GM21825 (cell line): ENCODE data around the gene HS3ST3B1.

ENCODE experiments used
- ATAC-seq: cut with Tn5 transposase; IDR thresholded peaks from one replicate; pipeline ENCODE4 v1.9.1; 2021; ENCODE audit warnings: mild to moderate bottlenecking, moderate library complexity; ENCODE audit not compliant: unreplicated experiment

The HS3ST3B1 gene

GRCh38 chr17:14303343-14304221, 2.7 kb downstream of the HS3ST3B1 start:
- no peak for ATAC-seq

GRCh38 chr17:14304222-14304772, 3.4 kb downstream of the HS3ST3B1 start:
- no peak for ATAC-seq

DNA sequence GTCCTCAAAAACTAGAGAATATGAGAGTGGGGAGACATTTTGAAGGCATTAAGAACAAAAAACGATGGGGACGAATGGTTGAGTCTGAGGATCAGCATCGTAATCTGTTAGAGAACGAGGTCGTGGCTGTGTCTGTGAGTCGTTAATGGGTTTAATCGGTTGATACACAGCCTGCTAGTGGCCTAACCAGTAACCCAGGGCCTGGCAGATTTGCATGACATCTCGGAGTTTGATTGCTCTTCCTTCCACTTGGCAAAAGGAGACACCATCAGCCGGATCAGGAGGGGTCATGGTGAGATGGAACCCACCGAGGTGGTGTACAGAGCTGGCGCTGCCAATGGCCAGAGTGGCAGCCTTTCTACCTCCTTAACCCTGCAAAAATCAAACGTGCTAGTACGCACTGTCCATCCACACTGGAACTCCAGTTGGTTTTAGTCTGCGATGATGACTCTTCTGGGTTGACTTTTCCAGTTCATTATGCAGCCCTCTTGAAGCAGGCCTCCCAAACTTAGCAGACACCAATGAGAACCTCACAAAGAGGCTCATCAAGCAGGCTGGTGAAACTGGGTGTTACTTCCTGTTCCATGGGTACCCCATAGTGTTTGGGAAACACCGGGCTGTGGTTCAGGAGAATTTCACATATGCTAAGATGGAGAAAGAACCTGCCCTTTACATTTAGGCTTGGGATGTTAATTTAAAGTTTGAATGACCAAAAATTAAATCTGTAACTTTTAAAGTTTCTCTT, 4.1 kb downstream of the HS3ST3B1 start:
- no peak for ATAC-seq

GRCh38 chr17:14305785-14306496, 5.1 kb downstream of the HS3ST3B1 start:
- no peak for ATAC-seq

- ATAC-seq = no peak
These were observed 5.7 kb downstream of the HS3ST3B1 start for GRCh38 chr17:14306596-14306995.

GRCh38 chr17:14307560-14308024, 6.7 kb downstream of the HS3ST3B1 start:
- no peak for ATAC-seq

- no peak for ATAC-seq
These were observed 7.7 kb downstream of the HS3ST3B1 start for GRCh38 chr17:14308636-14308964.

GRCh38 chr17:14308965-14309879, 8.3 kb downstream of the HS3ST3B1 start:
- peak; percentile 84 for ATAC-seq

DNA sequence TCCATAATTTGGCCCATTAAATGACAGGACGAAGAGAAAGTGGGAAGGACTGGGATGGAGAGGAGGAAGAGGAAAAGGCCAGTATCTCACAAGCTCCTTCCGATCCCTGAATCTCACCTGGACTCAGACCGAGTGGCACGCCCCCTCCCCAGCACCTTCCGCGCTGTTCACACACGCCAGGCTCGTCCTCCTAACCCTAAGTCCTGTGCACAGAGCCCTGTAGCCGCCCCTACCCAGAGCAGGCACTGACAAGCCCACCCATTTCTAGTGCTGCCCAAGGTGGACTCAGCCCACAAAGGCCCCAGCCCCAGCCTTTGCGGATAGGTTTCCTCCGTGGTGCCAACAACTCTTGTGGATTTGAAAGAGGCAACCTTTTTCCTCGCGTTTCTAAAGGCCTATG, 9.2 kb downstream of the HS3ST3B1 start:
- ATAC-seq = no peak

DNA sequence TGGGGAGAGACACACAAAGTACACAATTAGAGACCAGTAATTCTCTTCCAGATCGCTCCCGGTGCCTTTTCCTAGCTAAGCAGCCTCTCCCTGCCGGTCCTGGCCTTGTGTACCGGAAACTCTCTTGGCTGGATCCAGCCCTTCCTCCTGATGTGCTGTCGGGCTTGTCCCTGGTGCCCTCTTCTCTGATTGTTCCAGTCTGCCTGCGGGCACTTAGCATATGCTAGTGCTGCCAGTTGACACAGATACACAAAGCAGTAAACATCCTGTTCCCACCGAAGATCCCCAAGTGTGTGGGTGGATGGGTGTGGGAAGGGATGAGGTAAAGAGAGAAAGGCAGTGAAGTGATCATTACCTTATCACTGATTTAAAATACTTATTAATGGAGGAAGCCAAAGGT, 9.7 kb downstream of the HS3ST3B1 start:
- no peak for ATAC-seq

GRCh38 chr17:14311186-14311705, 10.4 kb downstream of the HS3ST3B1 start:
- ATAC-seq = no peak

DNA sequence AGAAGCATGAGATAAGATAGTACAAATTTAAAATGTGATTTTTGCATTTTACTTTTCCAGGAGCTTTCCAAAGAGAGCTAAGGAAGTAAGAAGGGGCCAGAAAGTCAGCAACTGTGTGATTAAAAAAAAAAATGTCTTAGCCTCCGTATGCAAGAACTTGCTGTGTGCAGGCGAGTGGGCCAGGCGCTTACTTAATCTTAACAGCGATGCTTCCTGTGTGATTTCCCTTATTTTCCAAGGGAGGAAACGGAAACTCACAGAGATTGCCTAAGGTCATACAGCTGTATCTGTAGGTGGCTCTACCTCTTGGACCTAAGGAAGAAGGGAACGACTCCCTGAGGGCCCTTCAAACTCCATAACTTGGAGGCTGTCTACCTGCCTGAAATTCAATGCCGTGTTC, 11.1 kb downstream of the HS3ST3B1 start:
- no peak for ATAC-seq

DNA sequence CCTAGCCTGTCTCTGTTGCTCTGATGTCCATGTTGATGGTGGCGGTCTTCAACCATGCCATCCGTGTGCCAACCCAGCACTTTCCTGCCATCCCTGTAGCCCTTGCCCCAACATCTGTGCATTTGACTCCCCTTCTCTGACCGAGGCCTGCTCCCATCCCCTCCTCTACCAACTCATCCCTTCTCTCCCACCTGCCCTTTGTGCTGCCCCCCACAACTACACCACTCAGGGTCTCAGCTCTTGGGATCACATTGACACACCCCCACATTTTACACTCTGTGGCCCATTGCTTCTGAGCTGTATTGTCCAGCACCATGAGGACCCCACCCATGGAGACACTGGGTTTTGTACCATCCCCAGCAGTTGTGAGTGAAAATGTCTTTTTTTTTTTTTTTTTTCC, 11.6 kb downstream of the HS3ST3B1 start:
- ATAC-seq = no peak

DNA sequence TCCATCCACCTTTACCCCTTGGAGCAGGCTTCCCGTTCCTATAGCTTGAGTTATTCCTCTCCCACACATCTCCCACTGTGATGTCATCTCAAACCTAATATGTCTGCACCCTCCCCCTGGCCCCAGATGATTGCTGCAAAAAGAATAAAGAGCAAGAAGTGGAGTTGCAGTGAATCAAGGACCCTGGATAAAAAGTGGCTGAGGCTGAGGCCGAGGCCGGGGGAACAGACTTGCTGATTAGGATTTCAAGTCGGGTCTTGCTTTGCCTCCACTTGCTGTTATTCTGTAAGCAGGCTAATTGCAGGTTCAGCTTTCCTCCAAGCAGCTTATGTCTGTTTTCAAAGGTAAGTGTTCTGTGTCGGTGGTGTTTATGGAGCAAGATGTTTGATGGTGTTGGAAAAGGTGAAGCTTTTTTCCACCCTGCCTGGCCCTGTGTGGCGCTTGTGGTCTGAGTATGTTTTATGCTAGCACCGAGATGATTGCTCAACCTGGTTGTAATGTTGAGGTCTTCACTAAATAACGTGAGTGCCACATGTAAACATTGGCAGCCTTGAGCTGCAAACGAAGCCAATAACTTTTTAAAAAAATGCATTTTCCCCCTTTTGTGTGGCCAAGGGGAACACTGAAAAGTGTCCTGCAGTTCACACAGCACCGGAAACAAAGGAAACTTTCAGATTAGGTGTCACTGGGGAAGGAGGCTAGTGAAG, 15.4 kb downstream of the HS3ST3B1 start:
- ATAC-seq = no peak

- ATAC-seq = no peak
These were observed 16.5 kb downstream of the HS3ST3B1 start for GRCh38 chr17:14317383-14317782.

DNA sequence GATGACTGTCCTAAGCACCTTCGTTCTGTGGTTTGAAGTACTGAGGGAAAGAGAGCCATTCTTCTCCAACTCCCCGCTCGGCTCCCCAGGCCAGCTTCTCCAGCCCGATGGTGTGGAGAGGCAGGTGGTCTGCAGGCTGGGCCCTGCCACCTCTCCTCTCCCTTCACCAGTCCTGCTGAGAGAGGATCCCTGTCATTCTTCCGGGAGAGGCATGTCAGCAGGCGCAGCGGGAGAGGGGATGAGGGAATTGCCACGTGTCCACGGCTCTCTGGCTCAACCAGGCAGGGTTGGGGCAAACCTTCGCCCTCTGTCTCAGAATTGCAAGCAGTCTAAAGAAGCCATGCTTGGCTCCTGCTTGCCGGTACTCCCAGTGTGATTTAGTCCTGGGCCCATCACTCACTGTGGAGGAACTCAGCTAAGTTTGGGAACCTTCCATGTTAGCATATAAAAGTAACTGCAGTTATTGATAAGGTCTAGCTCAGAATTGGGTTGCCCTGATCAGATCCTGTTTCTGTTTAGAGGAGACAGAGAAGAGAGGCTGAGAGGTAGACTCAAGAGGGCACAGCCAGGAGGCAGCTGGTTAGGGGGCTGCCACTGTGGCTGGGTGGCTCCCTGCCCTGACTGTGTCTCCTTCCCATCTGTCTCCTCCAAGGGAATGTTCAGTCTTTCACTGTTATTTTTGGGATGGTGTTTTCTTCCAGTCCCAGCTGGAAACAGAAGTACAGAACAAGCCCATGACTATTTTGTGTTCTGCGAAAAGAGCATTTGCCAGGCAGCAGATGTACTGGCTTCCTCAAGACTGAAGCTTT, 17.4 kb downstream of the HS3ST3B1 start:
- no peak for ATAC-seq

DNA sequence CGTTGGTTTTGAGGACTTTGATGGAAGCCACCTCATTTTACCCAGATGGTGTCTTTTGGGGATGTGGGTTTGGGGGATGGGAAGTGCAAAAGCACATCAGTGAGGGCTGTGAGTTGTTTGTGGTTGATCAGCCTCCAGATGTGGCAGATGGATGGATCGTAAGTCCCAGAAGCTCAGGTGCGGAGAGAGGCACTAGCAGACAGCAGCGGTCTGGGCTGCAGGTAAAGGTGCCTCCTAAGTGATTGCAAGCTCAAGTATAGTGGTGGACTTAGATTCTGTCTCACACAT, 18.0 kb downstream of the HS3ST3B1 start:
- no peak for ATAC-seq

DNA sequence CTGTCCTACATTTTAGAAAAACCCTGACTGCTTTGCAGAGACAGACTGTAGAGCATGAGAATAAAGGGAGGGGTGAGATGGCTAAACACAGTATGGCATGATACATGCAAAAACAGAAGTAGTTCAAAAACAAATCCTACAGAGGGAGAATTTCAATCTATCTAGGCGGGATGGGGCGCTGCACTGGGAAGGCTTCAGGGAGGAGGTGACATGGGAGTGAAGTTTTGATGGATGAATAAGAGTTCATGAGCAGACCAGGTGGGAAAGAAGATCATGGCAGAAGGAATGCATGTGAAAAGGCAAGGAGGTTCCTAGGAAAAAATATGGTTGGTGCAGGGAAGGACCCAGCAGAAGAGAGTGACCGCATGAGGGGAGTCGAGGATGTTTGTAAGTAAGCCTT, 19.2 kb downstream of the HS3ST3B1 start:
- no peak for ATAC-seq
